Measurements from ENCODE around the gene STX5. TPM values are rescaled to one million over a fixed set of nuclear protein-coding genes. Genes with fewer than 3 reads are reported as not detected.

The STX5 gene
- total RNA-seq, 2 experiments from 2014 or later: 93.1 to 104 TPM

- intact Hi-C loops (cut with DNase I, micrococcal nuclease): no loop called here
- Mint-ChIP-seq H3K9me3 (no peaks in the 10 kb centered on the region), H3K27ac (no peak overlapping the region), H3K4me1 (ENCODE audit: low read depth) (peaks cover 11% of the 10 kb centered on the region), H3K27me3 (no peaks in the 10 kb centered on the region), H3K36me3 (ENCODE audit: low read depth) (peaks cover 80% of the 10 kb centered on the region), H3K4me3 (no peak overlapping the region)
- POLR2A ChIA-PET: interaction anchor here (1.1 to 1.5 kb wide), 4 partner anchors 18 to 232 kb away, joined by 3 to 8 read pairs (median 6); partner anchors contain the start of genes NXF1 and TUT1
- H3K36me3 ChIP-seq (ENCODE audit: insufficient read depth, low read length): peaks cover 84% of the 10 kb centered on the region
- CTCF ChIA-PET: interaction anchor here (0.6 kb wide), 1 partner anchor 1451 kb away, joined by 3 read pairs; no protein-coding TSS in a partner anchor
- H3K27ac ChIP-seq (ENCODE audit: low read depth in 1 of 2, low read length in 2 of 2): no peak overlapping the region
- no peaks in the 10 kb centered on the region for H3K9me3 ChIP-seq (ENCODE audit: control insufficient read depth in 1 of 2, insufficient read depth in 1 of 2, low read length in 2 of 2)
- H3K27me3 ChIP-seq (ENCODE audit: control insufficient read depth in 1 of 2, insufficient read depth in 2 of 2, low read length in 2 of 2): no peaks in the 10 kb centered on the region
- peaks cover 14% of the 10 kb centered on the region for H3K4me1 ChIP-seq (ENCODE audit: insufficient read depth, low read length)
- H3K4me3 ChIP-seq (ENCODE audit: low read length): no peak overlapping the region
- no peak for ATAC-seq (ENCODE audit: poor library complexity)
- TF ChIP-seq CTCF (IDR thresholded peaks at IDR 0.05): no peak
- DNase-seq: no peak
Observed at GRCh38 chr11:62823677-62824076, 8.2 kb downstream of the STX5 start.

GRCh38 chr11:62817129-62817528 is 14.7 kb downstream of the STX5 start:
- CTCF ChIA-PET: no interaction called here
- Histone ChIP-seq H3K4me1 (ENCODE audit: insufficient read depth, low read length) (no peaks in the 10 kb centered on the region), H3K36me3 (ENCODE audit: insufficient read depth, low read length) (peaks cover 56% of the 10 kb centered on the region), H3K9me3 (ENCODE audit: control insufficient read depth in 1 of 2, insufficient read depth in 1 of 2, low read length in 2 of 2) (no peaks in the 10 kb centered on the region), H3K27ac (ENCODE audit: low read depth in 1 of 2, low read length in 2 of 2) (no peak overlapping the region), H3K27me3 (ENCODE audit: control insufficient read depth in 1 of 2, insufficient read depth in 2 of 2, low read length in 2 of 2) (no peaks in the 10 kb centered on the region), H3K4me3 (ENCODE audit: low read length) (no peak overlapping the region)
- Mint-ChIP-seq H3K27ac (no peak overlapping the region), H3K27me3 (no peaks in the 10 kb centered on the region), H3K36me3 (ENCODE audit: low read depth) (peaks cover 36% of the 10 kb centered on the region), H3K4me1 (ENCODE audit: low read depth) (no peaks in the 10 kb centered on the region), H3K4me3 (no peak overlapping the region), H3K9me3 (no peaks in the 10 kb centered on the region)
- no peak for TF ChIP-seq CTCF (IDR thresholded peaks at IDR 0.05)
- POLR2A ChIA-PET: interaction anchor here (1.1 to 2.5 kb wide), 5 partner anchors 11 to 38 kb away, joined by 4 to 7 read pairs (median 5); partner anchors contain the start of genes NXF1, STX5 and WDR74
- ATAC-seq (ENCODE audit: poor library complexity): no peak
- intact Hi-C loops (cut with DNase I, micrococcal nuclease): no loop called here
- DNase-seq: no peak

GRCh38 chr11:62816557-62816956 is 15.3 kb downstream of the STX5 start:
- H3K9me3 ChIP-seq (ENCODE audit: control insufficient read depth in 1 of 2, insufficient read depth in 1 of 2, low read length in 2 of 2): no peaks in the 10 kb centered on the region
- H3K4me3 ChIP-seq (ENCODE audit: low read length): no peak overlapping the region
- peaks cover 51% of the 10 kb centered on the region for H3K36me3 ChIP-seq (ENCODE audit: insufficient read depth, low read length)
- ChIA-PET CTCF (interaction anchor here (0.7 kb wide), 1 partner anchor 17 kb away, joined by 4 read pairs; no protein-coding TSS in a partner anchor), POLR2A (interaction anchor here (0.9 to 2.5 kb wide), 6 partner anchors 11 to 39 kb away, joined by 3 to 7 read pairs (median 4); partner anchors contain the start of genes NXF1, STX5 and WDR74)
- H3K4me1 ChIP-seq (ENCODE audit: insufficient read depth, low read length): no peaks in the 10 kb centered on the region
- intact Hi-C loops (cut with DNase I, micrococcal nuclease): no loop called here
- TF ChIP-seq CTCF (IDR thresholded peaks at IDR 0.05): no peak
- Mint-ChIP-seq H3K27me3 (no peaks in the 10 kb centered on the region), H3K9me3 (no peaks in the 10 kb centered on the region), H3K4me1 (ENCODE audit: low read depth) (no peaks in the 10 kb centered on the region), H3K27ac (no peak overlapping the region), H3K4me3 (no peak overlapping the region), H3K36me3 (ENCODE audit: low read depth) (peaks cover 35% of the 10 kb centered on the region)
- DNase-seq: peak in 2 of 14 experiments; percentile 32 to 48
- no peaks in the 10 kb centered on the region for H3K27me3 ChIP-seq (ENCODE audit: control insufficient read depth in 1 of 2, insufficient read depth in 2 of 2, low read length in 2 of 2)
- ATAC-seq (ENCODE audit: poor library complexity): no peak
- H3K27ac ChIP-seq (ENCODE audit: low read depth in 1 of 2, low read length in 2 of 2): no peak overlapping the region
